HepG2 (cell line): ENCODE results near the gene BHLHE23.

Source experiments
- CREB1 ChIP-seq, 2 experiments: fragments of 450-650 bp in 1 of 2; IDR thresholded peaks; 2 replicates each; pipeline ENCODE4 v1.6.1; 2016 to 2017; ENCODE audit warnings: control low read depth in 1 of 2, mild to moderate bottlenecking in 1 of 2, missing compliant biosample characterization in 1 of 2, missing genetic modification characterization in 1 of 2
- E2F5 ChIP-seq: sonication (generic); formaldehyde crosslinking; conservative IDR thresholded peaks from 2 replicates; pipeline ENCODE4 v1.4.0; 2020; ENCODE audit warnings: missing genetic modification reagents
- THAP9 ChIP-seq: sonication (generic); formaldehyde crosslinking; IDR thresholded peaks from 2 replicates; pipeline ENCODE4; 2020; ENCODE audit warnings: missing genetic modification reagents, mild to moderate bottlenecking, borderline replicate concordance
- USF2 ChIP-seq, 2 experiments: sonication (generic) in 1 of 2; formaldehyde crosslinking in 1 of 2; IDR thresholded peaks; 2 replicates each; pipeline versions ENCODE4 v1.5.1 to v1.6.1; 2011 to 2020; ENCODE audit warnings: borderline replicate concordance in 1 of 2, low read depth in 1 of 2, low read length in 1 of 2, mild to moderate bottlenecking in 1 of 2, missing genetic modification reagents in 1 of 2, moderate library complexity in 1 of 2
- TF ChIP-seq, protein P1 (sequence below), 2 experiments: IDR thresholded peaks; 2 replicates each; pipeline ENCODE4 v1.6.1; 2011 to 2012; ENCODE audit warnings: low read length in 2 of 2, borderline replicate concordance in 1 of 2, low read depth in 1 of 2, mild to moderate bottlenecking in 1 of 2, moderate library complexity in 1 of 2

DNA sequence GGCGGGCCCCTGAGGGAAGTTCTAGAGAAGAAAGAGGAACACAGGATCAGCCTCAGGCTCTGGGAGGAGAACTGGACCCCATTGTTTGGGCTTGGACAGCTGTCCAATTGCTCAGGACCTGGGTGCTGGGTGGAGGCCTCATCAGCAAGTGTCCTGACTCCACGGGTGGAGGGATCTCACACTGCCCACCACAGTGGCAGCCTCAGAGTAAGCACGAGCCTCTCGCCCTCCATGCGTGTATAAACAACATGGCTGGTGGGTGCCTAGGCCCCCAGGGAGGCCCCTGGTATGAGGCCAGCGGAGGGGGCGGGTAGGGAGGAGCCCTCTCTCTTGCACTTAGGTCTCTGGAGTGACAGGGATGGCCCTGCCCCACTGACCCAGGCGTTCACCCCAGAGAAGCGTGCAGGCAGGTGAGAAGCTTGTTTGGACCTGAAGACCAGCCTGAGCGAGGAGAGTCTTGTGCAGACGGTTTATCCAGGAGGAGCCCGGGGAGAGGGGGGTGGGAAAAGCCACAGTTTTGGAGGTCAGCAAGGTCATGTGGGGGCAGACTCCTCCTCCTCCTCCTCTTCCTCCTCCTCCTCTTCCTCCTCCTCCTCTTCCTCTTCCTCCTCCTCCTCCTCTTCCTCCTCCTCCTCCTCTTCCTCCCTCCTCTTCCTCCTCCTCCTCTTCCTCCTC, 41.9 kb upstream of the BHLHE23 start:
- TF ChIP-seq USF2 (IDR thresholded peaks at IDR 0.05; ENCODE audit: low read depth, low read length) (no peak), USF2 (CRISPR knock-in tag; IDR thresholded peaks at IDR 0.05; ENCODE audit: borderline replicate concordance) (no peak), E2F5 (no peak), THAP9 (CRISPR knock-in tag) (no peak), CREB1 (IDR thresholded peaks at IDR 0.05) (no peak), CREB1 (CRISPR knock-in tag; IDR thresholded peaks at IDR 0.05) (no peak)
- TF ChIP-seq, protein P1, sequence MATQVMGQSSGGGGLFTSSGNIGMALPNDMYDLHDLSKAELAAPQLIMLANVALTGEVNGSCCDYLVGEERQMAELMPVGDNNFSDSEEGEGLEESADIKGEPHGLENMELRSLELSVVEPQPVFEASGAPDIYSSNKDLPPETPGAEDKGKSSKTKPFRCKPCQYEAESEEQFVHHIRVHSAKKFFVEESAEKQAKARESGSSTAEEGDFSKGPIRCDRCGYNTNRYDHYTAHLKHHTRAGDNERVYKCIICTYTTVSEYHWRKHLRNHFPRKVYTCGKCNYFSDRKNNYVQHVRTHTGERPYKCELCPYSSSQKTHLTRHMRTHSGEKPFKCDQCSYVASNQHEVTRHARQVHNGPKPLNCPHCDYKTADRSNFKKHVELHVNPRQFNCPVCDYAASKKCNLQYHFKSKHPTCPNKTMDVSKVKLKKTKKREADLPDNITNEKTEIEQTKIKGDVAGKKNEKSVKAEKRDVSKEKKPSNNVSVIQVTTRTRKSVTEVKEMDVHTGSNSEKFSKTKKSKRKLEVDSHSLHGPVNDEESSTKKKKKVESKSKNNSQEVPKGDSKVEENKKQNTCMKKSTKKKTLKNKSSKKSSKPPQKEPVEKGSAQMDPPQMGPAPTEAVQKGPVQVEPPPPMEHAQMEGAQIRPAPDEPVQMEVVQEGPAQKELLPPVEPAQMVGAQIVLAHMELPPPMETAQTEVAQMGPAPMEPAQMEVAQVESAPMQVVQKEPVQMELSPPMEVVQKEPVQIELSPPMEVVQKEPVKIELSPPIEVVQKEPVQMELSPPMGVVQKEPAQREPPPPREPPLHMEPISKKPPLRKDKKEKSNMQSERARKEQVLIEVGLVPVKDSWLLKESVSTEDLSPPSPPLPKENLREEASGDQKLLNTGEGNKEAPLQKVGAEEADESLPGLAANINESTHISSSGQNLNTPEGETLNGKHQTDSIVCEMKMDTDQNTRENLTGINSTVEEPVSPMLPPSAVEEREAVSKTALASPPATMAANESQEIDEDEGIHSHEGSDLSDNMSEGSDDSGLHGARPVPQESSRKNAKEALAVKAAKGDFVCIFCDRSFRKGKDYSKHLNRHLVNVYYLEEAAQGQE (IDR thresholded peaks at IDR 0.05; ENCODE audit: borderline replicate concordance in 1 of 2, low read depth in 1 of 2, low read length in 2 of 2) = no peak
